Measurements from ENCODE around the gene ZBTB24. TPM values are rescaled to one million over a fixed set of nuclear protein-coding genes. Genes with fewer than 3 reads are reported as not detected.

ZBTB24 gene
- total RNA-seq, 1 experiment from 2014 or later, result 21.5 TPM

DNA sequence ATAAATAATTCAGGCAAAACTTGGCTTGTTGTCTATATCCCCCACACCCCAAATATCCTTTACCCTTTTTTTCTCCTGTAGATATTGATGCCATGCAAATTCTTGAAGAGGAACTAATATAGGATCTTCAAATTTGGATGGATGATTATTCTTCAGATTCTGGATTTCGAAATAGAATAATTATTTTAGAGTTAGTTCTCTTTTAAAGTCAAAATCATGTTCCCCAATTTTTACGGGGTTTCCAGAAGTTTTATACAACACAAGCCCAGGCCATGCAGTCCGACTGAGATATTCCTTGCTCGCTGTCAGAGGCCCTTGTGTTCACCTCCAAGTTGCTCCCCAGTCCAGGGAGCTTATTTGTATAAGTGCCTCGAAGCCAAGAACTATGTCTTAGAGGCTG is 47.0 kb downstream of the ZBTB24 start:
- Histone ChIP-seq H3K9me3 (ENCODE audit: control insufficient read depth, insufficient read depth, low read depth, low read length) (no peaks in the 10 kb centered on the region), H3K27me3 (ENCODE audit: control insufficient read depth, insufficient read depth, low read length) (no peaks in the 10 kb centered on the region), H3K4me3 (ENCODE audit: low read depth in 2 of 2, low read length in 2 of 2) (no peak overlapping the region), H3K27ac (ENCODE audit: low read length) (no peak overlapping the region), H3K4me1 (ENCODE audit: control insufficient read depth, insufficient read depth, low read length) (peaks cover 6% of the 10 kb centered on the region; the same call in 1 of the 2 replicates), H3K36me3 (ENCODE audit: control insufficient read depth, insufficient read depth, low read length) (no peaks in the 10 kb centered on the region)
- ChIA-PET POLR2A (no interaction called here), CTCF (no interaction called here)
- TF ChIP-seq POLR2AphosphoS5 (IDR thresholded peaks at IDR 0.05; ENCODE audit: low read depth, low read length), result no peak
- TF ChIP-seq TCF7L2 (IDR thresholded peaks at IDR 0.05; ENCODE audit: low read depth, low read length), result no peak
- TF ChIP-seq, protein P1, sequence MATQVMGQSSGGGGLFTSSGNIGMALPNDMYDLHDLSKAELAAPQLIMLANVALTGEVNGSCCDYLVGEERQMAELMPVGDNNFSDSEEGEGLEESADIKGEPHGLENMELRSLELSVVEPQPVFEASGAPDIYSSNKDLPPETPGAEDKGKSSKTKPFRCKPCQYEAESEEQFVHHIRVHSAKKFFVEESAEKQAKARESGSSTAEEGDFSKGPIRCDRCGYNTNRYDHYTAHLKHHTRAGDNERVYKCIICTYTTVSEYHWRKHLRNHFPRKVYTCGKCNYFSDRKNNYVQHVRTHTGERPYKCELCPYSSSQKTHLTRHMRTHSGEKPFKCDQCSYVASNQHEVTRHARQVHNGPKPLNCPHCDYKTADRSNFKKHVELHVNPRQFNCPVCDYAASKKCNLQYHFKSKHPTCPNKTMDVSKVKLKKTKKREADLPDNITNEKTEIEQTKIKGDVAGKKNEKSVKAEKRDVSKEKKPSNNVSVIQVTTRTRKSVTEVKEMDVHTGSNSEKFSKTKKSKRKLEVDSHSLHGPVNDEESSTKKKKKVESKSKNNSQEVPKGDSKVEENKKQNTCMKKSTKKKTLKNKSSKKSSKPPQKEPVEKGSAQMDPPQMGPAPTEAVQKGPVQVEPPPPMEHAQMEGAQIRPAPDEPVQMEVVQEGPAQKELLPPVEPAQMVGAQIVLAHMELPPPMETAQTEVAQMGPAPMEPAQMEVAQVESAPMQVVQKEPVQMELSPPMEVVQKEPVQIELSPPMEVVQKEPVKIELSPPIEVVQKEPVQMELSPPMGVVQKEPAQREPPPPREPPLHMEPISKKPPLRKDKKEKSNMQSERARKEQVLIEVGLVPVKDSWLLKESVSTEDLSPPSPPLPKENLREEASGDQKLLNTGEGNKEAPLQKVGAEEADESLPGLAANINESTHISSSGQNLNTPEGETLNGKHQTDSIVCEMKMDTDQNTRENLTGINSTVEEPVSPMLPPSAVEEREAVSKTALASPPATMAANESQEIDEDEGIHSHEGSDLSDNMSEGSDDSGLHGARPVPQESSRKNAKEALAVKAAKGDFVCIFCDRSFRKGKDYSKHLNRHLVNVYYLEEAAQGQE (IDR thresholded peaks at IDR 0.05; ENCODE audit: insufficient read depth in 1 of 2, low read depth in 2 of 2, low read length in 1 of 2), result no peak
- TF ChIP-seq SIN3A (IDR thresholded peaks at IDR 0.05; ENCODE audit: borderline replicate concordance, insufficient read depth, low read depth, low read length), result no peak
- TF ChIP-seq, protein P2, sequence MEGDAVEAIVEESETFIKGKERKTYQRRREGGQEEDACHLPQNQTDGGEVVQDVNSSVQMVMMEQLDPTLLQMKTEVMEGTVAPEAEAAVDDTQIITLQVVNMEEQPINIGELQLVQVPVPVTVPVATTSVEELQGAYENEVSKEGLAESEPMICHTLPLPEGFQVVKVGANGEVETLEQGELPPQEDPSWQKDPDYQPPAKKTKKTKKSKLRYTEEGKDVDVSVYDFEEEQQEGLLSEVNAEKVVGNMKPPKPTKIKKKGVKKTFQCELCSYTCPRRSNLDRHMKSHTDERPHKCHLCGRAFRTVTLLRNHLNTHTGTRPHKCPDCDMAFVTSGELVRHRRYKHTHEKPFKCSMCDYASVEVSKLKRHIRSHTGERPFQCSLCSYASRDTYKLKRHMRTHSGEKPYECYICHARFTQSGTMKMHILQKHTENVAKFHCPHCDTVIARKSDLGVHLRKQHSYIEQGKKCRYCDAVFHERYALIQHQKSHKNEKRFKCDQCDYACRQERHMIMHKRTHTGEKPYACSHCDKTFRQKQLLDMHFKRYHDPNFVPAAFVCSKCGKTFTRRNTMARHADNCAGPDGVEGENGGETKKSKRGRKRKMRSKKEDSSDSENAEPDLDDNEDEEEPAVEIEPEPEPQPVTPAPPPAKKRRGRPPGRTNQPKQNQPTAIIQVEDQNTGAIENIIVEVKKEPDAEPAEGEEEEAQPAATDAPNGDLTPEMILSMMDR (IDR thresholded peaks at IDR 0.05), result no peak
- in situ Hi-C loops (cut with HindIII; ENCODE audit: low pct_unique_long_range_greater_than_20kb, low sequenced_read_pairs) (no loop called here), intact Hi-C loops (cut with micrococcal nuclease; ENCODE audit: unreplicated experiment) (loop anchor here (10.0 kb wide), 1 partner anchor 251 kb away; no protein-coding TSS in a partner anchor)
- BruUV-seq (replicated peaks), result no TSS peak
- DNase-seq (ENCODE audit: low read depth, low spot score) (no peak), ATAC-seq (no peak)

DNA sequence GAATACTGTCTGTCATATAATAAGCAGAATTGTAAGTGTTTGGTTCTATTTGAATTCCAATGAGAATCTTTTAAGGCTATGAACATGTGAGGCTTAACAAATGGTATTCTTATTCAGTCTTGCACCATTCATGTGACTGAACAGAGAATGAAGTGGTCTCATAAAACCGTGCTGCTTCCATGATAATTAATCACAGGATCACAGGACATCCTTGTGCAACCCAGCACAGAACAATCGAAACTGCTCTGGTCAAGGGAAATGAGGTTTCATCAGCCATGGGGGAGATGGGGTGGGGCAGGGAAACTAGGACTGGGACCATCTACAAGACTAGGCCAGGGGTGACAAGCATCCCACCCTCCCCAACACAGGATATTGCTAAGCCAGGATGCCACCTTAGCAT is 48.6 kb downstream of the ZBTB24 start:
- Histone ChIP-seq H3K4me3 (ENCODE audit: low read depth in 2 of 2, low read length in 2 of 2) (no peak overlapping the region), H3K9me3 (ENCODE audit: control insufficient read depth, insufficient read depth, low read depth, low read length) (no peaks in the 10 kb centered on the region), H3K4me1 (ENCODE audit: control insufficient read depth, insufficient read depth, low read length) (peaks cover 6% of the 10 kb centered on the region; the same call in 1 of the 2 replicates), H3K36me3 (ENCODE audit: control insufficient read depth, insufficient read depth, low read length) (no peaks in the 10 kb centered on the region), H3K27ac (ENCODE audit: low read length) (no peak overlapping the region), H3K27me3 (ENCODE audit: control insufficient read depth, insufficient read depth, low read length) (no peaks in the 10 kb centered on the region)
- intact Hi-C loops (cut with micrococcal nuclease; ENCODE audit: unreplicated experiment), result loop anchor here (10.0 kb wide), 1 partner anchor 250 kb away; no protein-coding TSS in a partner anchor
- in situ Hi-C loops (cut with HindIII; ENCODE audit: low pct_unique_long_range_greater_than_20kb, low sequenced_read_pairs), result no loop called here
- DNase-seq (ENCODE audit: low read depth, low spot score) (no peak), ATAC-seq (no peak)
- ChIA-PET POLR2A (no interaction called here), CTCF (no interaction called here)
- TF ChIP-seq, protein P1 (IDR thresholded peaks at IDR 0.05; ENCODE audit: insufficient read depth in 1 of 2, low read depth in 2 of 2, low read length in 1 of 2), result no peak
- no peak for TF ChIP-seq POLR2AphosphoS5 (IDR thresholded peaks at IDR 0.05; ENCODE audit: low read depth, low read length)
- TF ChIP-seq SIN3A (IDR thresholded peaks at IDR 0.05; ENCODE audit: borderline replicate concordance, insufficient read depth, low read depth, low read length), result no peak
- no peak for TF ChIP-seq TCF7L2 (IDR thresholded peaks at IDR 0.05; ENCODE audit: low read depth, low read length)
- TF ChIP-seq, protein P2 (IDR thresholded peaks at IDR 0.05), result no peak
- no TSS peak for BruUV-seq (replicated peaks)

Measured in Panc1 (cell line).